HL-60 (cell line): ENCODE results near the gene SH3PXD2A.

Experiments
- CTCF ChIP-seq: IDR thresholded peaks from one replicate; pipeline ENCODE4 v1.5.1; 2011; ENCODE audit warnings: low read length, control low read depth, inconsistent platforms; ENCODE audit not compliant: insufficient read depth
- GABPA ChIP-seq: IDR thresholded peaks from 2 replicates; pipeline ENCODE4 v1.6.1; 2012; ENCODE audit warnings: low read depth
- POLR2AphosphoS5 ChIP-seq: IDR thresholded peaks from 2 replicates; pipeline ENCODE4 v1.6.1; 2012; ENCODE audit warnings: low read depth
- REST ChIP-seq: IDR thresholded peaks from 2 replicates; pipeline ENCODE4 v1.6.1; 2012; ENCODE audit warnings: low read depth; ENCODE audit not compliant: insufficient replicate concordance
- SPI1 ChIP-seq: IDR thresholded peaks from 2 replicates; pipeline ENCODE4 v1.6.1; 2012; ENCODE audit warnings: low read depth, mild to moderate bottlenecking, borderline replicate concordance

- TF ChIP-seq CTCF (no peak), POLR2AphosphoS5 (no peak), REST (no peak), SPI1 (no peak), GABPA (no peak)
Observed at GRCh38 chr10:103823706-103824272, 31.6 kb downstream of the SH3PXD2A start.
